ENCODE measurements around the gene LPP. TPM values are rescaled to one million over a fixed set of nuclear protein-coding genes. Genes with fewer than 3 reads are reported as not detected.
A peak's percentile ranks its signal among the peaks of the same experiment; 100 is the strongest.

The LPP gene
- total RNA-seq, 1 experiment from 2014 or later = 22.1 TPM

DNA sequence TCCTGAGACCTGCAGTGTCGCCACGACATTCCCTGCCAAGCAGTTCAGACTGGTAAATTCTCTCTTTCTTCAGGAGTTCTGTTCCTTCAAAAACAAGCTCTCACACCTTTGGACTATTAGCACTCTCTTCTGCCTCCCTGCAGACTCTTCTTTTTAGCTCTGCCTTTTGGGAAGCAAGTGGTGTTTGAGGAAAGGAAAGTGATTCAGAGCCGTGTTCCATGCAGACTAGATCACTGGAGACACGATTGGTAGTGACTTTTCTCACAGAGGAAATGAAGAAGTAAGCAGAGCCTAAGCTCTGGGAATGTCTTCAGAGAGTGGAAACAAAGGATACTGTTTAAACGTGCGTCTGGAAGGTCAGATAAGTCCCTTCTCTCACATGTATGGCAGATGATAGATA, 747.2 kb downstream of the LPP start:
- no peak for DNase-seq (ENCODE audit: low spot score)

DNA sequence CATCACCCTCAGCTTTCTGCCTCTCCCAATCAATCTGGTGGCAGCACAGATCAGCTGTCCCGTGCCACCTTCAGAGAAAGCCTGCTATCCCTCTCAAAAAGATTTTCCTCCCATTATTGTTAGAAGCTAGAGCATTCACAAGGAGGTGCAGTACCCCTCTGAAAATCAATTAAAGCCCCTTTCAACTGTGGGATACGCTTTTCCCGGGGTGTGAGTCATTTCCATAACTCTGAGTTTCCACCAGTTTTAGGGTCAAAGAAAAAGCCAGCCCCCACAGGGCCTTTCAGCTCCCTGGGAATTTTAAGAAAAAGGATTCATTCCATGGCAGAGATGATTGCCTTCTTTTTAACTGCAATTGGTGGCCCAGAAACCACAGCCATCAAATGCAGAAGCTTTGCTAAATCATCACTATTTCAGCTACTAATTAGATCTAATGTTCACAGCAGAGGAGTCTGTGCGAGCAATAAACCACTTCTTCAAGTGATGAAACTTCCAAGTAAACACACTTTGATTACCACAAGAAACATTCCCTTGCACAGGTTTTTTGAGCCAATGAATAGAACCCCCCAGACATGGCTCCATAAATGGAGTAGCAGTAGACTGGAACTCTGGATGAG, 747.8 kb downstream of the LPP start:
- DNase-seq (ENCODE audit: low spot score) = no peak

DNA sequence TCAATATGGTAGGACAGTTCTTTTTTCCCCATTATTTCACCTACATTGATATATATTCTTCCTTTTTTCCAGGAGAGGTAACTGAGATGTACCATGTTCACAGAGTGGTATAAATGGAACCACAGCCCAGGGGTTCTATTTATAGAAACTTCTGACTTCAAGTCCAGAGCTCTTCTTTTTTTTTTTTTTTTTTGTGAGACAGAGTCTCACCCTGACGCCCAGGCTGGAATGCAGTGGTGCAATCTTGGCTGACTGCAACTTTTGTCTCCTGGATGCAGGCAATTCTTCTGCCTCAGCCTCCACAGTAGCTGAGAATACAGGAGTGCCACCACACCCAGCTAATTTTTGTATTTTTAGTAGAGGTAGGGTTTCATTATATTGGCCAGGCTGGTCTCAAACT, 750.7 kb downstream of the LPP start:
- DNase-seq (ENCODE audit: low spot score) = no peak

- DNase-seq (ENCODE audit: low spot score) = no peak
Observed at GRCh38 chr3:188905547-188905946, 751.6 kb downstream of the LPP start.

GRCh38 chr3:188906236-188906635, 752.3 kb downstream of the LPP start:
- DNase-seq (ENCODE audit: low spot score) = no peak

- DNase-seq (ENCODE audit: low spot score) = no peak
Observed at GRCh38 chr3:188908002-188908850, 754.3 kb downstream of the LPP start.

- DNase-seq (ENCODE audit: low spot score) = no peak
Observed at GRCh38 chr3:188911026-188911850, 757.3 kb downstream of the LPP start.

GRCh38 chr3:188913084-188913483, 759.1 kb downstream of the LPP start:
- DNase-seq (ENCODE audit: low spot score) = no peak

GRCh38 chr3:188914552-188914951, 760.6 kb downstream of the LPP start:
- DNase-seq (ENCODE audit: low spot score) = no peak

DNA sequence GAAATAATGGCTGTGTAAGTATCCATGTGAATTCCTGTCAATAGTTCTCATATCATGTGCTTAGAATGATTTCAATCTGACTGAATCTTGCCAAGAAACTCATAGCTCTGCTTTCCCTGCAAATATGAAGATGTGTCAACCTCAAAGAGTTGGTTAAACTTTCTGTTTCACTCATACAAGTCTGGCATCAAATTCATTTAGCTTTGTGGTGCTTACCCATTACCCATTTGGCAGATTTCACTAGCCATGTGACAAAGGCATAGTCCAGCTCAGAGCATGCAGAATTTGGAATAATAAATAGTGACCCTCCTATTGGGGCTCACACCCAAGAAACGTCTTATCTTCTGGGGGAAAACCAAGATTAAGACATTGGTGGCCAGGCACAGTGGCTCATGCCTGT, 761.2 kb downstream of the LPP start:
- DNase-seq (ENCODE audit: low spot score) = no peak

GRCh38 chr3:188916934-188917401, 763.0 kb downstream of the LPP start:
- no peak for DNase-seq (ENCODE audit: low spot score)

DNA sequence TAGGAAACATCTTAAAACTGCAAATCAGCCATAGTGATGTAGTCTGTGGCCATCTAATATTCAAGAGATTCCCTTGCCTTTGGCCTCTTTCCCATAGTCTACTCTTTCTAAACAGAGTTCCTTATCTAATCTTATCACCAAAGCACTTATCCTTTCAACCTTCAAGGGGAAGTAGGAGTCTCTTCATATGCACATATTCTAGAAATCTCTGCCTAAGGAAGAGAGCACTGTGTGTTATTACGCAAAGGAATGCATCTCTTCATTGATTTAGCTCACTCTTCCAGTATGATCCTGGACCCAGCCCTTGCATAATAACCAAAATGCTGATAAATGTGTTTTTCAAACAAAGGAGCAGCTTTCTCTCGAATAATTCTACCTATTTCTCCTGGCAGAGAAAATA, 764.1 kb downstream of the LPP start:
- DNase-seq (ENCODE audit: low spot score) = no peak

DNA sequence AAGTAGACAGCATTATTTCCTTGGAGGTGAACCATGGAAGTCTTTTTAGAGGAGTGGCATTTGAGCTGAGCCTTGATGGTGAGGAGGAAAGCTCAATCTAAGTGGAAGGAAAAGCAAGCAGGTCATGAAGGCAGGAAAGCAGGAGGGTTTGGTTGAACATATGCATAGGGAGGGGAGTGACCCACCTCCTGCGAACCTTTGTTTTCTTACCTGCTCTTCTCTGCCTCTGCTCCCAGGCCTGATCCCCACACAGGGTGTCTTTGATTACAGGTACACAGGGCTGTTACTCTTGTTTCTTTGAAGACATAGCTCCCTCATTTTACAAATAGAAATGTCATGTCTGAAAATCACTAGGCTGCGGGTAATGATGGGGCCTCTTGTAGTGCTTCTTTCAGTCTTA, 769.7 kb downstream of the LPP start:
- no peak for DNase-seq (ENCODE audit: low spot score)

- DNase-seq (ENCODE audit: low spot score) = no peak
Observed at GRCh38 chr3:188925376-188925775, 771.4 kb downstream of the LPP start.

DNA sequence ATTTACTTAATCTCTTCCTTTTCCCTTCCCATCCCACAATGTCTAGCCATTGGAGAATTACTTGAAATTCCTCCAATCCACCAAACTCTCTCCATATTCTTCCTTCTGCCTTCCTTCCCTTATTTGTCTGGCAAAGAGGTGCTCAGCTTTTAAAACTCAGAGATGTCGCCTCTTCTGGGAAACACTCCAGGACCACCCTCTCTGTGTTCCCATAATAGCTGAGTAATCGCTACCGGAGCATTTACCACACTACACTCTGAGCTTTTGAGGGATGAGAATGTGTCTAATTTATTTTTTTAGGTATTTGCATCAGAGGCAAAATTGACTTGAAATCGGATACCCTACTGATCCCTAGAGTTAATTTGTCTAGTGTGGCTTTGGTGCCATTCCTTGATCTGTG, 772.2 kb downstream of the LPP start:
- no peak for DNase-seq (ENCODE audit: low spot score)

DNA sequence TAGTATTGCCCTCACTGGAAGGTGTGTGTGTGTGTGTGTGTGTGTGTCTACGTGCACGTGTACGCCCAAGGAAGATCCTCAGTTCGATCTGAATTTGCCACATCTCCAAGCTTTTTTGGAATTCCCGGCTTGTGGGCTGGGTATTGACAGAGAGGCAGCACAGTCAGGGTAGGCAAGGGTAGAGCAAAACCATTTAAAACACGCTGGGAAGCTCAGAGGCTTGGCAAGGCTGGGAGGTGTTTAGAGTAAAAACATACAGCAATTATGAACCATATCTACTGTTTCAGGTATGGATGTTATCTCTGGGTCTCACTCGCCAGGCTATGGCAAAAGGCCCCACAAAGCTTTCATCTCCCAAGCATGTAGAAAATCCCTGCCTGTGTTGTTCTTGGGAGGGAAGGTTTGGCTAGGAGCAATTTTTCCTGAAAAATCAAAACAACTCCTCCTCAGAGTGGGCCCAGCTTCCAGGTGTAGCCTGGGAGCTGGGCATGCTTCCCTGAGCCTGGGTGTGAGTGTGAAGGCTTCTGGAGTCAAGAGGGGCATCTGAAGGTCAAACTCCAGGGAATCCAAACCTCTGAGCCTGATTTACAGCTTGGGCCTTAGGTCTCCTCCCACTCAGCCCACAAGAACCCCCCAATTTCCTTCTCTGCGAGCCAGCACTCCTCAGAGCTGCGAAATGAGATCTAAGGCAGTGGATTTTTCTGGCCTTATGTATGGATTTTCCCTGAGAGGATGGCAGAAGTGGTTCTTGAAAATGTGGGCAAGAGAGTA, 773.0 kb downstream of the LPP start:
- no peak for DNase-seq (ENCODE audit: low spot score)

DNA sequence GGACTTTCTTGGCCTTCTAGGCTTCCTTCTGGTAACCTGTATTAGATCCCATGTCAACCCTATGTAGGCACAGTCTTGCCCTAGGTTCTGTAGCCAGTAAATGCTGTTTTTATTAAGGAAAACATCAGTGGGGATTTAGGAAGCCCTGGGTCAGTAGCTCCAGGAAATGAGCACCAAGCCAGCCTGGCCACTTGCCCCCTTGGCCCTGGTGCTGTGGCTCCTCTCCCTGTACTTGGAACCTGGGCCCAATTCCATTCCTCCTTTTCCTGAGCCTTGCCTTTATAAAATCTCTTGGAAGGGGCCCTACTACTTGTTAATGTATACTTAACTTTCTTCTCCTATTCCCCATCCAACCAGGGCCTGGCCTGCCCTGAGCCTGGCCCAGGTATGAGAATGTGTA, 774.0 kb downstream of the LPP start:
- no peak for DNase-seq (ENCODE audit: low spot score)

DNA sequence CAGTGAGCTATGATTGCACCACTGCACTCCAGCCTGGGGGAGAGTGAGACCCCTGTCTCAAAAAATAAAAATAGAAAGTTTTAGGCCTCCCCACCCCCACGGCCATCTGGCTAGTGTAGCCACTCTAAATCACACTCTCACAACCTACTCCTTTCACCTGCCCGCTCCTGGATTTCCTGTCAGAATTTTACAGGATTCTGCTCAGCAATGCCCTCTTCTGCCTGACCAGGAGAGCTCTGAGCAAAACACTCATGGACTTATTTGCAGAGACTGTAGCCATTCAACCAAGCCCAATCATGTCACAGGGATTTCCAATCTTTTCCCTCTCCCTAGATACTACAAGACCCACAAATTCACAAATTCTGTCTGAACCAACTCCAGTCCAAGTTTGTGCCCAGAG, 775.2 kb downstream of the LPP start:
- DNase-seq (ENCODE audit: low spot score) = peak; percentile 43

DNA sequence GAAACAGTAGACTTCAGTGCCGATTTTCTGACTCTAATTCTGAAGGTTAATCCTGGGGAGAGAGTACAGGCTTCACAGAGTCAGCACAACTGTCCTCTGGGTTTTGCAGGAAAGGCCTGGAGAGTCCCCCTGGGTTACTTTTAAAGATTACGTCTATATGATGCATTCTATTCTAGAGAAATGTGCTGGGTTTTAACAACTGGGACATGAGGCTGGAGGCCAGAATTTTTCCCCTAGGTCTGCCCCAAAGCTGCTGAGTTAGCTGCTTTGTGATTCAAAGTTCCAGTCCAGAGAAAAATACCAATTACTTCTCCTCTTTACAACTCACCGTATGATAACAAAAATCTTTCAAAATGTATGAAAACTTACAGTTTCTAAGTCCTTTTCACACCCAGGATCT, 777.1 kb downstream of the LPP start:
- DNase-seq (ENCODE audit: low spot score) = no peak

DNA sequence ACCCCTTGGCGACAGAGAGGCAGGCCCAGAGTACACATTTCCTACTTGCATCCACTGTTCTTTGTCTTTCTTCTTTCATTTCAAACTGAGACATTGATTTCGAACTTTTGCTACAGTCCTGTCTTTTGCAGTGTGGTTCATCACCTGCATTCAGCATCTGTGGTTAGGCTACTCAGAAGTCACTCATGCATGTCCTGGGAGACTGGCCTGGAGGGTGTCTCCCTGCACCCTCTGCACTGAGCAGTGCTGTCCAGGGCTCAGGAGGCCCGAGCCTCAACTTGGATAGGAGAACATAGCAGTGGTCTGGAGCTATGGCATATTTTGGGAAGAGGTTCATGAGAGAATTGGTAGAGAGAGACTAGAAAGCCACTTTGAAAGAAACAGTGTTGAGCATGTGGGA, 777.6 kb downstream of the LPP start:
- no peak for DNase-seq (ENCODE audit: low spot score)

DNA sequence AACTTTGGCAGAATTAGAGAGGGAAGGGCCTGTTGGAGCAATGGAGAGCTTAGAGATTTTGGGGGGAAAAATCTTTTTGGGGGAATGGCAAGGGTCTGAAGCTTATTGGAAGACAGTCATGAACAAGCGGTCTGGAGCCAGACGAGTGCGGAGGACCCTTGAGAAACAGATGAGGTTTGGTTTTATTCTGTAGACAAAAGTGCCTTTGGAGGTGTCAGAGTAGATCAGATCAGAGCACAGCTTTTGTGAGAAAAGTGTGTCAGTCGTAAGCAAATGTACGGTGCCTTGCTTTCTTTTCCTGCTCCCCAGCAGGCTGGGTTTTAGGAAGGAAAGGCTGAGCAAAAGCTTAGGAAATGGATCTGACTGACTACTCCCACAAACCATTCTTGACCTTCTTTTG, 781.0 kb downstream of the LPP start:
- no peak for DNase-seq (ENCODE audit: low spot score)

Measured in HT-29 (cell line).